Natural killer cell (primary cell): Measurements from ENCODE around the gene UST. TPM values are rescaled to one million over a fixed set of nuclear protein-coding genes. Genes with fewer than 3 reads are reported as not detected.

Experiments
- ATAC-seq, 3 donors: fragments of 150-1000 bp in 2 of 3; fragments of 200-7000 bp in 1 of 3; cut with Tn5 transposase; 1 replicate in 1 of 3; 2 replicates in 2 of 3; pipeline ENCODE4 v1.10.0; 2021; ENCODE audit warnings: mild to moderate bottlenecking in 2 of 3, moderate library complexity in 2 of 3
- DNase-seq, 2 donors: peaks; one replicate each; pipeline versions ENCODE4 v3.0.0 to v3.0.0-alpha.2; 2013 to 2021; ENCODE audit warnings: mixed read lengths in 1 of 2
- H3K27ac ChIP-seq: one replicate; pipeline ENCODE4 v1.5.1; 2013; ENCODE audit warnings: mild to moderate bottlenecking, low read length
- H3K27me3 ChIP-seq: one replicate; pipeline ENCODE4 v1.6.1; 2013; ENCODE audit warnings: low read length; ENCODE audit not compliant: control insufficient read depth, insufficient read depth
- H3K36me3 ChIP-seq: one replicate; pipeline ENCODE4 v1.6.1; 2013; ENCODE audit warnings: low read length; ENCODE audit not compliant: control insufficient read depth, insufficient read depth
- H3K4me1 ChIP-seq: one replicate; pipeline ENCODE4 v1.6.1; 2013; ENCODE audit warnings: low read length; ENCODE audit not compliant: control insufficient read depth, insufficient read depth
- H3K4me3 ChIP-seq: one replicate; pipeline ENCODE4 v1.5.1; 2013; ENCODE audit warnings: low read length
- H3K9me3 ChIP-seq: one replicate; pipeline ENCODE4 v1.6.1; 2013; ENCODE audit warnings: low read length; ENCODE audit not compliant: control insufficient read depth, insufficient read depth
- H3K27ac Mint-ChIP-seq, 2 donors: one replicate each; pipeline ENCODE4 v1.8.0; 2022; ENCODE audit warnings: mild to moderate bottlenecking in 2 of 2, mixed read lengths in 2 of 2, moderate library complexity in 1 of 2
- H3K27me3 Mint-ChIP-seq, 2 donors: one replicate each; pipeline ENCODE4 v1.8.0; 2022; ENCODE audit warnings: low read depth in 2 of 2, mixed read lengths in 2 of 2
- H3K36me3 Mint-ChIP-seq: one replicate; pipeline ENCODE4 v1.8.0; 2022; ENCODE audit warnings: mixed read lengths
- H3K4me1 Mint-ChIP-seq, 2 donors: one replicate each; pipeline ENCODE4 v1.8.0; 2022; ENCODE audit warnings: mixed read lengths in 2 of 2
- H3K4me3 Mint-ChIP-seq: one replicate; pipeline ENCODE4 v1.8.0; 2022; ENCODE audit warnings: mild to moderate bottlenecking, moderate library complexity, mixed read lengths
- H3K9me3 Mint-ChIP-seq, 2 donors: one replicate each; pipeline ENCODE4 v1.8.0; 2022; ENCODE audit warnings: mixed read lengths in 2 of 2
- CTCF ChIP-seq: fragments of 200-600 bp; IDR thresholded peaks from one replicate; pipeline ENCODE4 v1.8.0; 2022; ENCODE audit warnings: antibody characterized with exemption
- WGBS: methylation state at CpG from one replicate; pipeline ENCODE4 v1.1.7; 2013; ENCODE audit warnings: missing lambda C conversion rate; ENCODE audit not compliant: insufficient coverage; 5-methylcytosine and 5-hydroxymethylcytosine counted together
- intact Hi-C: fragments of 100-400 bp; cut with micrococcal nuclease; formaldehyde crosslinking; loops from one replicate; pipeline ENCODE4 v1.14.2; 2022
- total RNA-seq, 4 donors: library from RNA; stranded (reverse); fragments of 120-200 nt in 1 of 4; gene quantifications; one replicate each; pipeline versions ENCODE4 v1.2.3 to v1.2.4, GENCODE V29; 2013 to 2022

UST gene
- total RNA-seq, 3 donors from 2014 or later (not counting 1 experiment from before 2014, with no cell fraction given): 6.3 to 11.9 (median 10.6) TPM

- peaks cover 0 to 10% of the 10 kb centered on the region in 2 donors for H3K27me3 Mint-ChIP-seq
- ATAC-seq (no peak), DNase-seq (no peak)
- H3K9me3 Mint-ChIP-seq: peaks cover 3 to 9% of the 10 kb centered on the region in 2 donors
- Histone ChIP-seq H3K9me3 (no peaks in the 10 kb centered on the region), H3K36me3 (no peaks in the 10 kb centered on the region), H3K4me1 (no peaks in the 10 kb centered on the region), H3K4me3 (no peak overlapping the region), H3K27me3 (no peaks in the 10 kb centered on the region), H3K27ac (no peak overlapping the region)
- WGBS: 100% methylated on average over 1 of the region's 1 CpG
- H3K36me3 Mint-ChIP-seq: peaks cover 17% of the 10 kb centered on the region
- H3K4me3 Mint-ChIP-seq: no peak overlapping the region
- H3K4me1 Mint-ChIP-seq: no peaks in the 10 kb centered on the region
- intact Hi-C loops: no loop called here
- H3K27ac Mint-ChIP-seq: no peak overlapping the region
- no peak for TF ChIP-seq CTCF
Measured at GRCh38 chr6:148709577-148709976, 37.3 kb upstream of the UST start.

DNA sequence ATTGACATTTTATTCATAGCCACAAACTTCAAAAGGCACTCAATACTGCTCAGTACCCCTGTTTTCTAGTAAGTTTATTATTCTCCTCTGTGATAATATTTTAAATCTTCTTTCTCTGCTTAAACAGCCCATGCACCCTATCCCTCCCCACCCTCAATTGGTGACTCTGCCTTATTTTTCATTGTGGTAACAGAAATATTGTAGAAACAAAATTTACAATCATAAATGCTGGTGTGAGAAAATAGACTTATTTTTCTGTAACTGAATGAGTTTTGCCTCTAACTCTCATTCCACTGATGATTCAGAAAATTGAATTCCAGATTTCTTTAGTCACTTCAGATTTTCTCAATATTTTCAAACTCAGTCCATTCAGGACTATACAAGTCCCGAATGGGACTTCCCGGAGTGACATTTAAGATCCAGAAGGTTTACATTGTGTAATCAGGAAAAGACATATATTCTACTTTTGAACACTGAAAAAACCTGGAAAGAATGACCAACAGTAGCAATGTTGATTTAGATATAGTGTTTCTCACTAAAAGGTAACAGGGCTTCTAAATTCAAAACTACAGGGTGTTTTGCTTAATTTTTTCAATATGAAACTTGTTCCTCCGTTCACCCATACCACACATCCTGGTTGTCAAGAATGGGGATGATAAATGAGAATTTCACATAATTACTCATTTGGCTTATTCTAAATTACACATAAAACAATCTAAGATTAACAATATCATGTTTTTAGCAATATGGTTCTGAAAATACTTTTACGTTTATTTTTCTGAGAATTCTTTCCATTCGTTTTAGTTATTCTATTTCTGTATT lies 34.8 kb upstream of the UST start:
- Histone ChIP-seq H3K27me3 (no peaks in the 10 kb centered on the region), H3K27ac (no peak overlapping the region), H3K9me3 (no peaks in the 10 kb centered on the region), H3K4me3 (no peak overlapping the region), H3K4me1 (no peaks in the 10 kb centered on the region), H3K36me3 (no peaks in the 10 kb centered on the region)
- H3K9me3 Mint-ChIP-seq: peaks cover 3 to 9% of the 10 kb centered on the region in 2 donors
- H3K27me3 Mint-ChIP-seq: peaks cover 0 to 10% of the 10 kb centered on the region in 2 donors
- H3K4me1 Mint-ChIP-seq: no peaks in the 10 kb centered on the region
- no peak overlapping the region for H3K4me3 Mint-ChIP-seq
- H3K36me3 Mint-ChIP-seq: peaks cover 17% of the 10 kb centered on the region
- DNase-seq: no peak
- no peak overlapping the region for H3K27ac Mint-ChIP-seq
- intact Hi-C loops: no loop called here
- no peak for ATAC-seq
- 79% methylated on average over 2 of the region's 5 CpGs for WGBS
- no peak for TF ChIP-seq CTCF

DNA sequence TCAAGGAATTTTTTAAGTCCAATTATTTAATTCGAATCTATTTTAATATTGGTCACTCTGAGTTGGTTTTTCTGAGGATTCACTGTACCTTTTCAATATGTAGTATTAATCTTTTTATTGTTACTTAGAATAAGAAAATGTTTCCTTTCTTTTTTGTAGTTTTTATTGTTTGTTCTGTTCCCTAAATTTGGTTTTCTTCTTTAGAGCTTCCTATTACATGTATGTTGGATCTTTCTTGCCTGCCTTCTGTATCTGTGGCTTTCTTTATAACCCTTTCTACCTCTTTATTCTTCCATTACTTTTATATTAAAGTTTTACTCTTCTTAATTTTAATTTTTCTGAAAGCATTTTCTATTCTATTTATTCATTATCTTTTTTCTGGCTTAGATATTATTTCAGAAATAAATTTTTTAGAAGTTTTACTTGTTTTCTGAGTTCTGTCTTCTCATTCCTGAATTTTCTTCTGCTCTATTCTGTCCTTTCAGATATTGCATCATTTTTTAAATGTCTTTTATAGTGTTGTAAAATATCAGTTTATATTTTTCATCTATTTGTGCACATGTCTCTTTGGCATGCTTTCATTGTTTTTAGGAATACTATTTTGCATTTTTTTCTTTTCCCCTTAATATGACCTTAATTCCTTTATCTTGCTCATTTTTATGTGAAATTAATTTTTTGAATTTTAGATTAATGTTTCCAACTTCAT lies 33.6 kb upstream of the UST start:
- ATAC-seq (no peak), DNase-seq (no peak)
- Mint-ChIP-seq H3K4me1 (no peaks in the 10 kb centered on the region), H3K9me3 (peaks cover 3 to 9% of the 10 kb centered on the region in 2 donors), H3K27ac (no peak overlapping the region), H3K4me3 (no peak overlapping the region), H3K27me3 (peaks cover 0 to 10% of the 10 kb centered on the region in 2 donors), H3K36me3 (peaks cover 17% of the 10 kb centered on the region)
- intact Hi-C loops: no loop called here
- no peak for TF ChIP-seq CTCF
- H3K4me3 ChIP-seq: no peak overlapping the region
- H3K27ac ChIP-seq: no peak overlapping the region
- H3K36me3 ChIP-seq: no peaks in the 10 kb centered on the region
- WGBS: no CpG with 5 or more reads among the region's 1 CpG
- no peaks in the 10 kb centered on the region for H3K27me3 ChIP-seq
- H3K4me1 ChIP-seq: no peaks in the 10 kb centered on the region
- no peaks in the 10 kb centered on the region for H3K9me3 ChIP-seq
